DMS114 treated with DMSO at 0.1 percent for 48 hours (cell line): ENCODE data around the gene NETO2.
"Not testable (repeated sequence)": the region's sequence is repeated elsewhere in the genome, so short reads cannot be mapped to it uniquely, and the experiment has no call there.

ENCODE experiments used
- DNase-seq: peaks from one replicate; lab custom pipeline; 2025; ENCODE audit not compliant: unreplicated experiment; lab: John Stamatoyannopoulos, UW

NETO2 gene

GRCh38 chr16:47136099-47136842 is 7.5 kb downstream of the NETO2 start:
- no peak for DNase-seq

GRCh38 chr16:47134550-47134949 is 9.2 kb downstream of the NETO2 start:
- DNase-seq, result no peak

- DNase-seq, result no peak
These were observed 11.4 kb downstream of the NETO2 start for GRCh38 chr16:47132308-47132707.

- no peak for DNase-seq
These were observed 13.8 kb downstream of the NETO2 start for GRCh38 chr16:47129755-47130435.

GRCh38 chr16:47127541-47127940 is 16.2 kb downstream of the NETO2 start:
- no peak for DNase-seq

GRCh38 chr16:47125757-47126156 is 18.0 kb downstream of the NETO2 start:
- no peak for DNase-seq

GRCh38 chr16:47113130-47113529 is 30.6 kb downstream of the NETO2 start:
- DNase-seq, result no peak

GRCh38 chr16:47110939-47111338 is 32.8 kb downstream of the NETO2 start:
- DNase-seq, result no peak

- DNase-seq, result no peak
These were observed 34.4 kb downstream of the NETO2 start for GRCh38 chr16:47109361-47109760.

GRCh38 chr16:47102921-47103320 is 40.8 kb downstream of the NETO2 start:
- DNase-seq, result not testable (repeated sequence)

- DNase-seq, result not testable (repeated sequence)
These were observed 46.6 kb downstream of the NETO2 start for GRCh38 chr16:47097154-47097553.

GRCh38 chr16:47096297-47096696 is 47.4 kb downstream of the NETO2 start:
- no peak for DNase-seq

GRCh38 chr16:47084198-47084597 is 59.5 kb downstream of the NETO2 start:
- DNase-seq, result no peak

- no peak for DNase-seq
These were observed 61.5 kb downstream of the NETO2 start for GRCh38 chr16:47082099-47082865.

GRCh38 chr16:47081115-47081514 is 62.6 kb downstream of the NETO2 start:
- no peak for DNase-seq

- DNase-seq, result no peak
These were observed 63.9 kb downstream of the NETO2 start for GRCh38 chr16:47079860-47080259.

- no peak for DNase-seq
These were observed 70.3 kb downstream of the NETO2 start for GRCh38 chr16:47073223-47074155.

GRCh38 chr16:47072158-47072557 is 71.6 kb downstream of the NETO2 start:
- no peak for DNase-seq

- DNase-seq, result no peak
These were observed 73.7 kb downstream of the NETO2 start for GRCh38 chr16:47069841-47070584.

- DNase-seq, result no peak
These were observed 74.4 kb downstream of the NETO2 start for GRCh38 chr16:47069313-47069712.
